HepG2 (cell line): Measurements from ENCODE around the gene LAMTOR2. TPM values are rescaled to one million over a fixed set of nuclear protein-coding genes. Genes with fewer than 3 reads are reported as not detected.

Experiments used
- ATAC-seq: fragments of 200-7000 bp; cut with Tn5 transposase; 3 replicates; pipeline ENCODE4 v1.9.1; 2020; ENCODE audit warnings: mild to moderate bottlenecking, moderate library complexity
- BruUV-seq: library from RNA; stranded (reverse); fragments of 400-500 nt; replicated peaks from 2 replicates; lab custom pipeline; 2021; lab: Mats Ljungman, UMichigan
- CTCF ChIA-PET: fragments of 300-600 bp; formaldehyde crosslinking; extraction: SDS; loops from one replicate; lab custom pipeline; 2021; ENCODE audit warnings: low total read pairs, inconsistent platforms, low intra/inter-chr PET ratio; lab: Yijun Ruan, JAX
- POLR2A ChIA-PET: fragments of 350-600 bp; sonication (Branson Sonifier 250); formaldehyde crosslinking; loops from one replicate; lab custom pipeline; 2020; ENCODE audit warnings: antibody characterized with exemption, inconsistent platforms; lab: Yijun Ruan, JAX
- DNase-seq: peaks from one replicate; pipeline ENCODE4 v3.0.0-alpha.2; 2015; ENCODE audit warnings: low spot score
- FAIRE-seq: peaks from 3 replicates; lab custom pipeline; 2011; peaks lifted over from hg19 to GRCh38; lab: Jason Lieb, UNC
- H2AFZ ChIP-seq: one replicate; pipeline ENCODE4 v1.6.1; 2011; ENCODE audit warnings: low read length, inconsistent platforms
- H3K27ac ChIP-seq: fragments of 300-600 bp; 3 replicates; pipeline ENCODE4 v1.8.0; 2011; ENCODE audit warnings: mixed run types, mild to moderate bottlenecking, mixed read lengths, low read length, inconsistent platforms; ENCODE audit not compliant: insufficient read depth; ENCODE audit errors: extremely low read length
- H3K27me3 ChIP-seq, 2 experiments: fragments of 200-600 bp in 1 of 2; 2 replicates in 1 of 2; 3 replicates in 1 of 2; pipeline versions ENCODE4 v1.6.0 to v1.8.0; 2011; ENCODE audit warnings: low read length in 2 of 2, mild to moderate bottlenecking in 2 of 2, moderate library complexity in 2 of 2, inconsistent platforms in 1 of 2; ENCODE audit not compliant: insufficient read depth in 2 of 2, control insufficient read depth in 1 of 2
- H3K36me3 ChIP-seq, 2 experiments: fragments of 200-600 bp in 1 of 2; replicated peaks in 1 of 2; 2 replicates in 1 of 2; 3 replicates in 1 of 2; pipeline versions ENCODE4 v1.5.1 to v1.8.0; 2011; ENCODE audit warnings: low read length in 2 of 2, inconsistent platforms in 1 of 2; ENCODE audit not compliant: insufficient read depth in 2 of 2, control insufficient read depth in 1 of 2
- H3K4me1 ChIP-seq: 2 replicates; pipeline ENCODE4 v1.5.1; 2012; ENCODE audit warnings: low read length, inconsistent platforms; ENCODE audit not compliant: insufficient read depth
- H3K4me2 ChIP-seq: 2 replicates; pipeline ENCODE4 v1.6.0; 2011; ENCODE audit warnings: low read depth, low read length, inconsistent platforms
- H3K4me3 ChIP-seq, 3 experiments: fragments of 200-600 bp in 1 of 3; sonication (generic), shearing (Covaris generic) in 1 of 3; replicated peaks in 1 of 3; 2 replicates each; pipeline ENCODE4 v1.5.1; 2011 to 2016; ENCODE audit warnings: low read length in 3 of 3, inconsistent platforms in 2 of 3, low read depth in 2 of 3, mild to moderate bottlenecking in 2 of 3, control low read depth in 1 of 3, mixed read lengths in 1 of 3; ENCODE audit not compliant: insufficient read depth in 1 of 3
- H3K79me2 ChIP-seq: one replicate; pipeline ENCODE4 v1.6.1; 2011; ENCODE audit warnings: low read length, inconsistent platforms; ENCODE audit not compliant: insufficient read depth
- H3K9ac ChIP-seq: 2 replicates; pipeline ENCODE4 v1.6.0; 2011; ENCODE audit warnings: mild to moderate bottlenecking, low read depth, low read length, inconsistent platforms; ENCODE audit not compliant: insufficient read depth
- H3K9me3 ChIP-seq: 2 replicates; pipeline ENCODE4 v1.5.1; 2012; ENCODE audit warnings: mild to moderate bottlenecking, low read length
- H4K20me1 ChIP-seq: 2 replicates; pipeline ENCODE4 v1.6.0; 2011; ENCODE audit warnings: inconsistent platforms, mild to moderate bottlenecking, low read length, moderate library complexity; ENCODE audit not compliant: insufficient read depth
- HNRNPL ChIP-seq: fragments of 200-400 bp; formaldehyde crosslinking; IDR thresholded peaks from 2 replicates; pipeline ENCODE4 v1.6.1; 2017; ENCODE audit warnings: mild to moderate bottlenecking, low read depth, low read length
- RBAK ChIP-seq: sonication (generic); formaldehyde crosslinking; IDR thresholded peaks from 2 replicates; pipeline ENCODE4 v1.5.1; 2020; ENCODE audit warnings: mild to moderate bottlenecking, missing genetic modification reagents
- RFXAP ChIP-seq: sonication (generic); formaldehyde crosslinking; IDR thresholded peaks from 2 replicates; pipeline ENCODE4 v1.4.0; 2020; ENCODE audit warnings: missing genetic modification reagents, borderline replicate concordance
- ZFX ChIP-seq: sonication (generic); formaldehyde crosslinking; IDR thresholded peaks from 2 replicates; pipeline ENCODE4 v1.4.0; 2020; ENCODE audit warnings: mild to moderate bottlenecking, low read depth, missing genetic modification reagents, moderate library complexity
- WGBS: methylation state at CpG from one replicate; pipeline ENCODE4 v1.1.6; 2017; ENCODE audit warnings: low lambda C conversion rate; 5-methylcytosine and 5-hydroxymethylcytosine counted together
- in situ Hi-C: cut with HindIII; loops from 2 replicates; pipeline ENCODE4 v1.10.0; 2017; ENCODE audit warnings: low pct_unique_long_range_greater_than_20kb; ENCODE audit not compliant: extremely low pct_ligation_motif_present
- intact Hi-C: fragments of 100-400 bp; cut with micrococcal nuclease; formaldehyde crosslinking; loops from one replicate; pipeline ENCODE4 v1.10.0; 2022; ENCODE audit not compliant: unreplicated experiment
- polyA plus RNA-seq, 8 experiments: library from polyadenylated mRNA; depleted of rRNA in 3 of 8; stranded (reverse) in 7 of 8; unstranded in 1 of 8; fragments of >200 nt; fragmentation: Illumina TruSeq in 4 of 8; extraction: Trizol in 4 of 8; gene quantifications; 2 replicates each; pipeline versions ENCODE4 v1.2.1 to v1.2.3, GENCODE V29; 2011 to 2016; ENCODE audit warnings: low read depth in 4 of 8, missing spikeins in 1 of 8, mixed read lengths in 1 of 8; ENCODE audit not compliant: insufficient read depth in 1 of 8
- total RNA-seq, 5 experiments: library from RNA; depleted of rRNA; stranded (reverse); fragments of >200 nt; fragmentation: Illumina TruSeq; extraction: Trizol; gene quantifications; 2 replicates each; pipeline ENCODE4 v1.2.3, GENCODE V29; 2016; ENCODE audit warnings: low read depth in 1 of 5
- TF ChIP-seq, protein P1 (sequence below): sonication (generic); formaldehyde crosslinking; IDR thresholded peaks from 2 replicates; pipeline ENCODE4 v1.4.0; 2020; ENCODE audit warnings: mild to moderate bottlenecking, missing genetic modification reagents

LAMTOR2 gene
- total and polyA plus RNA-seq, 2 of the 13 experiments (the other 11 are each of a cell fraction or from before 2014, with no cell fraction given) = 36.5 to 66.4 TPM

- Histone ChIP-seq H3K27ac (no peak overlapping the region), H3K36me3 (peaks cover 2% of the 10 kb centered on the region in 2 experiments; a peak in 1 of 5 replicates), H3K4me3 (no peak overlapping the region), H3K4me2 (no peak overlapping the region), H3K9me3 (no peaks in the 10 kb centered on the region), H3K4me1 (peaks cover 56% of the 10 kb centered on the region), H2AFZ (no peak overlapping the region), H3K27me3 (no peaks in the 10 kb centered on the region), H4K20me1 (no peaks in the 10 kb centered on the region; the same call in 1 of the 2 replicates), H3K79me2 (no peaks in the 10 kb centered on the region), H3K9ac (no peak overlapping the region)
- no TSS peak for BruUV-seq
- ATAC-seq = no peak
- DNase-seq = no peak
- ChIA-PET POLR2A (interaction anchor here (11.0 kb wide), 1 partner anchor 39 kb away, joined by 113 read pairs; no protein-coding TSS in a partner anchor), CTCF (interaction anchor here (0.7 to 3.3 kb wide), 4 partner anchors 18 to 170 kb away, joined by 3 to 52 read pairs (median 3); no protein-coding TSS in a partner anchor)
- intact Hi-C loops = loop anchor here (1.0 kb wide), 2 partner anchors 41 to 136 kb away; no protein-coding TSS in a partner anchor
- TF ChIP-seq ZFX (CRISPR knock-in tag) = no peak
- FAIRE-seq = no peak
- 100% methylated on average over 2 of the region's 6 CpGs for WGBS
- in situ Hi-C loops = no loop called here
Observed at GRCh38 chr1:156089704-156090103, 35.1 kb downstream of the LAMTOR2 start.

DNA sequence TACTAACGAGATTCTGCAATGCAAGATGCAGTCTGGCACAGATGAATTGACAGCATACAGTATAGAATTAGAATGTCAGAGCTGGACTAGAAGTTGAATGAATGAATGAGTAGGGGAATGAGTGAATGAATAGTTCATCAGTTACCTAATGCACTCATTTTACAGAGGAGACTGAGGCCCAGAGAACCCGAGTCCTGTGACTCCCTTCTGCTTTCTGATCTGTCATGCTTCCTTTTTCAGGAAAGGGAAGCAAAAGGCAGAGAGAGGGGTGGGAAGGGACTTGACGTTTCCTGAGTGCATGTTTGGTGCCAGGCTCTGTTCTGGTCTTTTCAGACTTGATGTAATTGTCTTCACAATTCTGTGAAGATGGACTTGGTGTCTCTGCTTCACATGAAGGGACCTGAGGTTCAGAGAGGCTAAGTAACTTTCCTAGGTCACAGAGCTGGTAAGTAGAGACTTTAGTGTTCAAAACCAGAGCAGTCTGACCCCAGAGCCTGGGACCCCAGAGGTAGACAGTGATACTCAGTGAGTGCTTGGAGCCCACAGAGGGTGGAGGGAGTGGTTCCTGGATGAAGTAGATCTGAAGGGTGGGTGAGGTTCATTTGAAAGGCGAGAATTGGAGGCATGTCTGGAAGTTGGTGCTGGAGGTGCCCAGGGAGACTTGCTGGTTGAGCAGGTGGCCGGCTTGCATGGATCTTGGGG lies 35.7 kb downstream of the LAMTOR2 start:
- no TSS peak for BruUV-seq
- POLR2A ChIA-PET = interaction anchor here (0.8 to 11.0 kb wide), 3 partner anchors 38 to 123 kb away, joined by 3 to 113 read pairs (median 4); partner anchors contain the start of gene PMF1
- in situ Hi-C loops = no loop called here
- H2AFZ ChIP-seq = no peak overlapping the region
- no peak overlapping the region for H3K9ac ChIP-seq
- no peaks in the 10 kb centered on the region for H3K9me3 ChIP-seq
- H3K79me2 ChIP-seq = no peaks in the 10 kb centered on the region
- 61% methylated on average over 4 of the region's 5 CpGs for WGBS
- no peaks in the 10 kb centered on the region for H4K20me1 ChIP-seq
- H3K36me3 ChIP-seq = peaks cover 2% of the 10 kb centered on the region in 2 experiments; a peak in 1 of 5 replicates
- TF ChIP-seq RBAK (CRISPR knock-in tag) (0 out of 2 replicates have a peak, but pooled peaks have one; percentile 1), HNRNPL (no peak), RFXAP (0 out of 2 replicates have a peak, but pooled peaks have one; percentile 22)
- TF ChIP-seq, protein P1, sequence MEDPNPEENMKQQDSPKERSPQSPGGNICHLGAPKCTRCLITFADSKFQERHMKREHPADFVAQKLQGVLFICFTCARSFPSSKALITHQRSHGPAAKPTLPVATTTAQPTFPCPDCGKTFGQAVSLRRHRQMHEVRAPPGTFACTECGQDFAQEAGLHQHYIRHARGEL (CRISPR knock-in tag) = 0 out of 2 replicates have a peak, but pooled peaks have one; percentile 2
- intact Hi-C loops = loop anchor here (1.0 kb wide), 2 partner anchors 40 to 135 kb away; no protein-coding TSS in a partner anchor
- CTCF ChIA-PET = interaction anchor here (0.9 to 3.3 kb wide), 4 partner anchors 33 to 169 kb away, joined by 3 to 52 read pairs (median 4); no protein-coding TSS in a partner anchor
- no peak overlapping the region for H3K4me2 ChIP-seq
- ATAC-seq (peak; percentile 25), FAIRE-seq (no peak), DNase-seq (no peak)
- H3K27ac ChIP-seq = no peak overlapping the region
- H3K27me3 ChIP-seq = no peaks in the 10 kb centered on the region
- no peak overlapping the region for H3K4me3 ChIP-seq
- peaks cover 51% of the 10 kb centered on the region for H3K4me1 ChIP-seq
